Tibial nerve (tissue), 4 donors: Measurements from ENCODE around the gene STIM1. TPM values are rescaled to one million over a fixed set of nuclear protein-coding genes. Genes with fewer than 3 reads are reported as not detected.
"Not testable (repeated sequence)": the region's sequence is repeated elsewhere in the genome, so short reads cannot be mapped to it uniquely, and the experiment has no call there.

ENCODE experiments used
- DNase-seq, 2 donors: peaks; one replicate each; pipeline ENCODE4 v3.0.0-alpha.2; 2019; ENCODE audit warnings: low spot score in 2 of 2
- H3K27ac ChIP-seq, 4 donors: fragments of 200-600 bp; sonication (generic) in 3 of 4; one replicate each; pipeline ENCODE4 v1.5.1; 2017 to 2019; ENCODE audit warnings: mild to moderate bottlenecking in 1 of 4
- H3K27me3 ChIP-seq, 2 donors: fragments of 200-600 bp; sonication (generic) in 1 of 2; one replicate each; pipeline versions ENCODE4 v1.5.1 to v1.6.0; 2017 to 2019
- H3K36me3 ChIP-seq, 3 donors: fragments of 200-600 bp; sonication (generic); one replicate each; pipeline ENCODE4 v1.5.1; 2018 to 2019
- H3K4me1 ChIP-seq, 4 donors: fragments of 200-600 bp; sonication (generic) in 3 of 4; one replicate each; pipeline ENCODE4 v1.5.1; 2017 to 2019
- H3K4me3 ChIP-seq, 4 donors: fragments of 200-600 bp; sonication (generic) in 3 of 4; one replicate each; pipeline ENCODE4 v1.5.1; 2017 to 2019; ENCODE audit warnings: mild to moderate bottlenecking in 1 of 4, moderate library complexity in 1 of 4
- H3K9me3 ChIP-seq, 4 donors: fragments of 200-600 bp; sonication (generic) in 3 of 4; one replicate each; pipeline ENCODE4 v1.5.1; 2017 to 2019
- EP300 ChIP-seq, 2 donors: sonication (generic); formaldehyde crosslinking; IDR thresholded peaks; one replicate each; pipeline ENCODE4 v1.6.1; 2017; ENCODE audit warnings: antibody characterized with exemption in 2 of 2, mild to moderate bottlenecking in 1 of 2
- POLR2A ChIP-seq, 2 donors: fragments of 450-650 bp; IDR thresholded peaks; one replicate each; pipeline ENCODE4 v1.6.1; 2017; ENCODE audit warnings: antibody characterized with exemption in 2 of 2, mild to moderate bottlenecking in 2 of 2, moderate library complexity in 2 of 2
- WGBS, 2 donors: methylation state at CpG; one replicate each; pipeline ENCODE4 v1.1.5; 2018; 5-methylcytosine and 5-hydroxymethylcytosine counted together
- total RNA-seq, 4 donors: library from RNA; depleted of rRNA; stranded (reverse); fragments of >200 nt; gene quantifications; one replicate each; pipeline ENCODE4 v1.1.0, GENCODE V29; 2016
- TF ChIP-seq, protein P1 (sequence below), 5 experiments: fragments of 200-600 bp in 3 of 5; fragments of 450-650 bp in 2 of 5; sonication (generic) in 3 of 5; IDR thresholded peaks; one replicate each; pipeline ENCODE4 v1.5.1; 2016 to 2019; ENCODE audit warnings: antibody characterized with exemption in 5 of 5, mild to moderate bottlenecking in 3 of 5, moderate library complexity in 2 of 5

Gene STIM1
- total RNA-seq, 4 donors from 2014 or later: 51.3 to 70.1 (median 59.8) TPM

DNA sequence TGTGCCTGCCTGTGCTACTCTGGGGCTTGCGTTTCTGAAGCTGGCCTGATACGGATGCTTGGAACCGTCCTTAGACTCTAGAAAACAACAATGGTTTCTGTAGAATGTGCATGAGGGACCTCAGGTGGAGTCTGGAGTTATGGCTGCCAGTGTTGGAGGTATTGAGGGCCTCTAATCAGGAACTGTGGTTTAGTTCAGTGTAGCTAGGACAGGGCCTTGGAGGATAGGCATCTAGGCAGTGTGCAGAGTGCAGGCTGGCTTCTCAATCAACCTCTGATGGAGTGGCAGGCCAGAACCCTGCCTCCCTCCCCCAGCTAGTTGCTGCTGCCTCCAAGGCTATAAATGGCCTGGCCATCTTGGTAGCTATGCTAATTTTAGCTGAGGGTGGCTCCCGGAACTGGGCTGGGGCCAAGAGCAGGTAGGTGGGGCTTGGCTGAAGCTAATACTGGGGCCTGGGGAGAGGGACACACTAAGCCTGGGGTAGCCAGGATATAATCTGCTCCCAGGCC, 4.0 kb downstream of the STIM1 start:
- no peaks in the 10 kb centered on the region for H3K27me3 ChIP-seq
- peaks cover 0 to 60% (median 47%) of the 10 kb centered on the region in 4 donors for H3K4me1 ChIP-seq
- TF ChIP-seq POLR2A (IDR thresholded peaks at IDR 0.05) (no peak), EP300 (IDR thresholded peaks at IDR 0.05) (no peak)
- TF ChIP-seq, protein P1, sequence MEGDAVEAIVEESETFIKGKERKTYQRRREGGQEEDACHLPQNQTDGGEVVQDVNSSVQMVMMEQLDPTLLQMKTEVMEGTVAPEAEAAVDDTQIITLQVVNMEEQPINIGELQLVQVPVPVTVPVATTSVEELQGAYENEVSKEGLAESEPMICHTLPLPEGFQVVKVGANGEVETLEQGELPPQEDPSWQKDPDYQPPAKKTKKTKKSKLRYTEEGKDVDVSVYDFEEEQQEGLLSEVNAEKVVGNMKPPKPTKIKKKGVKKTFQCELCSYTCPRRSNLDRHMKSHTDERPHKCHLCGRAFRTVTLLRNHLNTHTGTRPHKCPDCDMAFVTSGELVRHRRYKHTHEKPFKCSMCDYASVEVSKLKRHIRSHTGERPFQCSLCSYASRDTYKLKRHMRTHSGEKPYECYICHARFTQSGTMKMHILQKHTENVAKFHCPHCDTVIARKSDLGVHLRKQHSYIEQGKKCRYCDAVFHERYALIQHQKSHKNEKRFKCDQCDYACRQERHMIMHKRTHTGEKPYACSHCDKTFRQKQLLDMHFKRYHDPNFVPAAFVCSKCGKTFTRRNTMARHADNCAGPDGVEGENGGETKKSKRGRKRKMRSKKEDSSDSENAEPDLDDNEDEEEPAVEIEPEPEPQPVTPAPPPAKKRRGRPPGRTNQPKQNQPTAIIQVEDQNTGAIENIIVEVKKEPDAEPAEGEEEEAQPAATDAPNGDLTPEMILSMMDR (IDR thresholded peaks at IDR 0.05): no peak
- no peak for DNase-seq
- no peaks in the 10 kb centered on the region for H3K9me3 ChIP-seq
- H3K27ac ChIP-seq: no peak overlapping the region
- WGBS, 2 donors: 73% methylated on average over 4 of the region's 4 CpGs
- no peaks in the 10 kb centered on the region for H3K36me3 ChIP-seq
- H3K4me3 ChIP-seq: no peak overlapping the region

DNA sequence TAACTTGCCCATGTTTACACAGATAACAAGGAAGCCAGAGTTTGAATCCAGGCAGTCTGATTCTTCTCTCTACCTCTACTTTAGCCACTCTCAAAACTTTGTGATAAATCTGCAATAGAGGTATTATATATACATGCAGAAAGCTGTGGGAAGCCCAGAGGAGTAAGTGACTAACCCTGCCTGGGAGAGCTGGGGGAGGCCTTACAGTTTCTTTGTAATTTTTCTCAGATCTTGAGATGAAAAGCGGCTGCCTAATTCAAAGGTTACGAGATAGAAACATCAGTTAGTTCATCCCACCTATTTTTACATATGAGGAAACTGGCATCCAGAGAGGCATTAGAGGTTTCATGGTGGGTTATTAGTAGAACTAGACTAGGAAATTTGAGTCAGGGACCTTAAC, 4.9 kb downstream of the STIM1 start:
- Histone ChIP-seq H3K9me3 (no peaks in the 10 kb centered on the region), H3K27ac (no peak overlapping the region), H3K36me3 (no peaks in the 10 kb centered on the region), H3K4me1 (peaks cover 0 to 66% (median 48%) of the 10 kb centered on the region in 4 donors), H3K4me3 (no peak overlapping the region), H3K27me3 (no peaks in the 10 kb centered on the region)
- no peak for DNase-seq
- no peak for TF ChIP-seq POLR2A (IDR thresholded peaks at IDR 0.05)
- TF ChIP-seq, protein P1 (IDR thresholded peaks at IDR 0.05): no peak
- no peak for TF ChIP-seq EP300 (IDR thresholded peaks at IDR 0.05)
- WGBS, 2 donors: 93 to 98% methylated on average over 2 of the region's 2 CpGs

DNA sequence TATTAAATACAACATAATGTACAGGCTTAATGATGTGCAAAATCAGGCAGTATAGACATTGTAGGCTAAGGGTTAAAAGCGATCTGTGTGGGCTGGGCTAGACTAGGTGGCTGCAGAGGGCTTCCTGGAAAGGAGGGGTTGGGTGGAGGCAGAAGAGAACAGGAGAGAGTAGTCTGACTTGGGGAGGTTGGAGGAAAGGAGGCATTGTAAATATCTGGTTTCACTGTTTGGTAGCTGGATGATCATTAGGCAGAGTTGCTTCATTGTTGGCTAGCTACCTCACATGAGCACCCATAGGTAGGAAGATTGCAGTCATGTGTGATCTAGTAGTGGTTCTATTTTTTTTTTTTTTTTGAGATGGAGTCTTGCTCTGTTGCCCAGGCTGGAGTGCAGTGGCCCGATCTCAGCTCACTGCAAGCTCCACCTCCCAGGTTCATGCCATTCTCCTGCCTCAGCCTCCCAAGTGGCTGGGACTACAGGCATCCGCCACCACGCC, 5.5 kb downstream of the STIM1 start:
- not testable (repeated sequence) for DNase-seq, H3K36me3 ChIP-seq, H3K4me3 ChIP-seq, H3K27me3 ChIP-seq, H3K27ac ChIP-seq, H3K9me3 ChIP-seq
- H3K4me1 ChIP-seq: peaks cover 0 to 72% (median 54%) of the 10 kb centered on the region in 4 donors
- WGBS, 2 donors: 85 to 87% methylated on average over 4 of the region's 4 CpGs

DNA sequence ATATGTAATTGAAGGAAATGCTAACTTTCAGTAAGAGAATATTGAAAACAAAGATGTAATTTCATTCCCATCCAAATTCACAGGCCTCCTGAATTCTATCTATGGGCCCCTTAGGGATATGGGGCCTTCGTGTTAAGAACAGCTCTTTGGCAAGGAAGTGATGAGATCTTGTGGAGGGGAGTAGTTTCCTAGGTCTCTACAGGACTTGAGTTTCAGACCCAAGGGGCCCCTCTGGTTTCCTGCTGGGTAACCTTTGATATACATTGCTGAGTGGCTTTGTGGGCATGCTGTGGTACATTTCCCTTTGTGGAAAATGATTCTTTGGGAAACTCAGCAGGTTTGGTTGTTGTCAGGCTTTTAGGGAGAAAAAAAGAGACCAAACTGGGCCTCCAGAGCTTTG, 6.2 kb downstream of the STIM1 start:
- Histone ChIP-seq H3K9me3 (no peaks in the 10 kb centered on the region), H3K4me1 (peaks cover 0 to 74% (median 60%) of the 10 kb centered on the region in 4 donors), H3K27me3 (no peaks in the 10 kb centered on the region), H3K4me3 (no peak overlapping the region), H3K27ac (no peak overlapping the region), H3K36me3 (no peaks in the 10 kb centered on the region)
- WGBS, 2 donors: 22 to 23% methylated on average over 1 of the region's 1 CpG
- TF ChIP-seq, protein P1 (IDR thresholded peaks at IDR 0.05): no peak
- TF ChIP-seq EP300 (IDR thresholded peaks at IDR 0.05): no peak
- TF ChIP-seq POLR2A (IDR thresholded peaks at IDR 0.05): no peak
- DNase-seq: no peak

DNA sequence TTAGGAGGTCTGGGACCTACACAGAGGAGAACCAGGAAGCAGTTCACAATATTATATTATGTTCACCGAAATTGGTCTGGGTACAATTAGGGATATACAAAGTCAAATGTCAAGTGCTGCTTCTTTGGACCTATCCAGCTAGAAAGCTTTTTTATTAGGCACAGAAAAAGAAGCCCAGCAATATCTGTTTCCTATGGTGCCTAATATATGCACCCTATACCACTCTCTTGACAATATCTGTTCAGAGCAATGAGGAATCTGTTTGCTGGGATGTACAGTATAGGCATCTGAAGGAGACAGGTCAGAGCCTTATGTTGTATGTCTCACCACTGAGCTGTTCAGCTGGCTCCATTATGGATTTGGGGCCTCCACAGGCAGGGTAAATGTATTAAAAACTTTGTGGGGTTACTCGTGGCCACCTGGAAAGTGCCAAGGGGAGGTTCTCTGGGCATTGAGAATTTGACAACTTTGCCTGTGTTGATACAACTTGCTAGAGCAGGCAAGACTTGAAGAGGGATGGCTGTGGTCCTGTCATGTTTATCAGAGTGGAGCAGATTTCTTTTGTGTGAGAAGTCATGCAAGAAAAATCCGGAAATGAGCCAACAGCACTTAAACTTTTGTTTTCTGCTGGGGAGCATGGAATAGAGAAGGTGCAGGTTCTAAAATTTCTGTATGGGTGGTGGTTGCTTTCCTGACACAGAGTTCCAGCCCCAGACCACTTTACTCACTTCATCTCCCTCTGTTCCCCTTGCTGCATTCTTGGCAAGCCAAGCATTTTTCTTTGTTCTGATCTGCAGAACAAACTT, 10.1 kb downstream of the STIM1 start:
- no peak overlapping the region for H3K4me3 ChIP-seq
- TF ChIP-seq POLR2A (IDR thresholded peaks at IDR 0.05): no peak
- TF ChIP-seq, protein P1 (IDR thresholded peaks at IDR 0.05): no peak
- TF ChIP-seq EP300 (IDR thresholded peaks at IDR 0.05): no peak
- H3K4me1 ChIP-seq: peaks cover 4 to 51% (median 31%) of the 10 kb centered on the region in 4 donors
- no peaks in the 10 kb centered on the region for H3K9me3 ChIP-seq
- H3K27ac ChIP-seq: peak overlapping the region in 3 of 4 donors; percentile 25 to 72 (median 65)
- DNase-seq: no peak
- no peaks in the 10 kb centered on the region for H3K36me3 ChIP-seq
- WGBS, 2 donors: 33 to 39% methylated on average over 3 of the region's 3 CpGs
- H3K27me3 ChIP-seq: no peaks in the 10 kb centered on the region
